Skeletal muscle tissue (tissue), 4 donors: ENCODE results near the gene LMNTD1. TPM values are rescaled to one million over a fixed set of nuclear protein-coding genes. Genes with fewer than 3 reads are reported as not detected.
"Not testable (repeated sequence)": the region's sequence is repeated elsewhere in the genome, so short reads cannot be mapped to it uniquely, and the experiment has no call there.

ENCODE experiments used
- H3K27ac ChIP-seq: one replicate; pipeline ENCODE4 v1.7.0; 2013; ENCODE audit warnings: mild to moderate bottlenecking, low read depth, low read length, inconsistent platforms
- H3K27me3 ChIP-seq, 3 donors: one replicate each; pipeline ENCODE4 v1.7.0; 2013; ENCODE audit warnings: low read length in 3 of 3; ENCODE audit not compliant: control insufficient read depth in 3 of 3, insufficient read depth in 3 of 3
- H3K36me3 ChIP-seq, 3 donors: one replicate each; pipeline ENCODE4 v1.7.0; 2013; ENCODE audit warnings: low read length in 3 of 3; ENCODE audit not compliant: control insufficient read depth in 3 of 3, insufficient read depth in 3 of 3
- H3K4me1 ChIP-seq, 3 donors: one replicate each; pipeline ENCODE4 v1.7.0; 2013; ENCODE audit warnings: low read length in 3 of 3, mild to moderate bottlenecking in 3 of 3; ENCODE audit not compliant: control insufficient read depth in 3 of 3, insufficient read depth in 3 of 3
- H3K4me3 ChIP-seq, 3 donors: one replicate each; pipeline ENCODE4 v1.7.0; 2013; ENCODE audit warnings: low read length in 3 of 3
- H3K9ac ChIP-seq, 3 donors: one replicate each; pipeline ENCODE4 v1.7.0; 2013; ENCODE audit warnings: low read length in 3 of 3, mild to moderate bottlenecking in 3 of 3, moderate library complexity in 2 of 3, low read depth in 1 of 3
- H3K9me3 ChIP-seq, 3 donors: one replicate each; pipeline ENCODE4 v1.7.0; 2013; ENCODE audit warnings: low read length in 3 of 3; ENCODE audit not compliant: control insufficient read depth in 3 of 3
- total RNA-seq: library from RNA; depleted of rRNA; stranded (reverse); fragments of >200 nt; gene quantifications from one replicate; pipeline ENCODE4 v1.2.3, GENCODE V29; 2014
- donor health status: Osteomylitis.

LMNTD1 gene
- 0.52 TPM for total RNA-seq

GRCh38 chr12:25553098-25553497 is at the start of gene LMNTD1:
Gene LMNTD1 (minus strand): TSS chr12:25553283. CDS start chr12:25552959, 324 bp downstream.
- Histone ChIP-seq H3K27ac (no peak within 1 kb of the TSS), H3K9ac (no peak within 1 kb of the TSS), H3K4me1 (no peaks in the 10 kb centered on the region), H3K4me3 (no peak within 1 kb of the TSS), H3K9me3 (no peaks in the 10 kb centered on the region), H3K27me3 (no peaks in the 10 kb centered on the region), H3K36me3 (no peaks in the 10 kb centered on the region)

DNA sequence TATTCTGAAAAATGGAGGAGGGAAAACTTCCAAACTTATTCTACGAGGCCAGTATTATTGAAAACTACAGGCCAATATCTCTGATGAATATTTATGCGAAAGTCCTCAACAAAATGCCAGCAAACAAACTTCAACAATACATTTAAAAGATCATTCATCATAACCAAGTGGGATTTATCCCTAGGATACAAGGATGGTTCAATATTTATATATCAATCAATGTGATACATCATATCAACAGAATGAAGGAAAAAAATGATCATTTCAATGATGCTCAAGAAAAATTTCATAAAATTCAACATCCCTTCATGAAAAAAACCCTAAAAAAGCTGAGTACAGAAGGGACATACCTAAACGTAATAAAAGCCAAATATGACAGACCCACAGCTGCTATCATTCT is 45.9 kb upstream of the LMNTD1 start:
- no peaks in the 10 kb centered on the region for H3K27me3 ChIP-seq
- no peaks in the 10 kb centered on the region for H3K4me1 ChIP-seq
- no peaks in the 10 kb centered on the region for H3K9me3 ChIP-seq
- H3K36me3 ChIP-seq: no peaks in the 10 kb centered on the region
- no peak overlapping the region for H3K27ac ChIP-seq
- H3K9ac ChIP-seq: no peak overlapping the region
- no peak overlapping the region for H3K4me3 ChIP-seq

DNA sequence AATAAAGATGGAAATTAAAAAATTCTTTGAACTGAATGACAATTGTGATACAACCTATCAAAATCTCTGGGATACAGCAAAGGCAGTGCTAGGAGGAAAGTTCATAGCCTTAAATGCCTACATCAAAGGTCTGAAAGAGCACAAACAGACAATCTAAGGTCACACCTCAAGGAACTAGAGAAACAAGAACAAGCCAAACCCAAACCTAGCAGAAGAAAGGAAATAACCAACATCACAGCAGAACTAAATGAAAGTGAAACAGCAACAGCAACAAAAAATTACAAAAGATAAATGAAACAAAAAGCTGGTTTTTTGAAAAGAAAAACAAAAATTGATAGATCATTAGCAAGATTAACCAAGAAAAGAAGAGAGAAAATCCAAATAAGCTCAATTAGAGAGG is 42.4 kb upstream of the LMNTD1 start:
- H3K4me3 ChIP-seq, H3K27me3 ChIP-seq, H3K36me3 ChIP-seq, H3K9me3 ChIP-seq, H3K4me1 ChIP-seq, H3K27ac ChIP-seq, H3K9ac ChIP-seq: not testable (repeated sequence)

- Histone ChIP-seq H3K9ac (no peak overlapping the region), H3K4me1 (no peaks in the 10 kb centered on the region), H3K4me3 (no peak overlapping the region)
Observed at GRCh38 chr12:25594376-25594775, 41.3 kb upstream of the LMNTD1 start.

GRCh38 chr12:25592725-25593495 is 39.8 kb upstream of the LMNTD1 start:
- no peak overlapping the region for H3K9ac ChIP-seq
- H3K36me3 ChIP-seq: no peaks in the 10 kb centered on the region
- H3K9me3 ChIP-seq: no peaks in the 10 kb centered on the region
- H3K27ac ChIP-seq: no peak overlapping the region
- H3K4me1 ChIP-seq: no peaks in the 10 kb centered on the region
- H3K4me3 ChIP-seq: no peak overlapping the region
- peaks cover 0 to 5% (median 0%) of the 10 kb centered on the region in 3 donors for H3K27me3 ChIP-seq

More at GRCh38 chr12:25594376-25594775, 41.3 kb upstream of the LMNTD1 start:
- Histone ChIP-seq H3K27me3 (peaks cover 0 to 5% (median 0%) of the 10 kb centered on the region in 3 donors), H3K27ac (no peak overlapping the region), H3K36me3 (no peaks in the 10 kb centered on the region), H3K9me3 (no peaks in the 10 kb centered on the region)

- Histone ChIP-seq H3K4me3 (no peak overlapping the region), H3K27ac (no peak overlapping the region), H3K27me3 (peaks cover 0 to 5% (median 0%) of the 10 kb centered on the region in 3 donors), H3K9ac (no peak overlapping the region), H3K4me1 (no peaks in the 10 kb centered on the region), H3K9me3 (no peaks in the 10 kb centered on the region), H3K36me3 (no peaks in the 10 kb centered on the region)
Observed at GRCh38 chr12:25591144-25591543, 38.1 kb upstream of the LMNTD1 start.

DNA sequence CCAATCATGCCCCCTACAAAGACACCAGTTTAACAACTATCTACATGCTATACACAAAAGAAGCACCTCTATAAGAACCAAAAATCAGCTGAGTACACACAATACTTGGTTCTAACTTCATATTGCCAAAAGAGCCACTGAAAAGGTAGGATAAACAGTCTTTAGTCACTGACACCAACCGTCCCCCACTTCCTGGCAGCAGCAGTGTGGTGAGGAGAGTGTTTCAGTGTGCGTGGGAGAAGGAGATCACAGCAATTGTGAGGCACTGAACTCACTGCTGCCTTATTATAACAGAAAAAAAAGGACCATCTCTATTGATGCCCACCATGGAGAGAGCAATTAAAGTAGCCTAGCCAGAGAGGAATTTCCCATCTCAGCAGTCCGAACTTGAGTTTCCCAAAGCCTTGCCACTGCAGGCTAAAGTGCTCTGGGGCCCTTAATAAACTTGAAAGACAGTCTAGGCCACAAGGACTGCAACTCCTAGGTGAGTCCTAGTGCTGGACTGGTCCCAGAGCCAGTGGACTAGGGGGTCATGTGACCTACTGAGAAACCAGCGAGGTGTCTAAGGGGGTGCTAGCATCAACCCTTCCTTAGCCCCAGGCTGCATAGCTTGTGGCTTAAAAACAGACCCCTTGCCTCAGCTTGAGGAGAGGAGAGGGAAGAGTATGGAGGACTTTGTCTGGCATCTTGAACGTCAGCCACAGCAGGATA is 37.1 kb upstream of the LMNTD1 start:
- H3K27ac ChIP-seq: no peak overlapping the region
- no peak overlapping the region for H3K9ac ChIP-seq
- H3K4me3 ChIP-seq: no peak overlapping the region
- no peaks in the 10 kb centered on the region for H3K36me3 ChIP-seq
- H3K9me3 ChIP-seq: no peaks in the 10 kb centered on the region
- H3K4me1 ChIP-seq: no peaks in the 10 kb centered on the region
- H3K27me3 ChIP-seq: peaks cover 0 to 5% (median 0%) of the 10 kb centered on the region in 3 donors

DNA sequence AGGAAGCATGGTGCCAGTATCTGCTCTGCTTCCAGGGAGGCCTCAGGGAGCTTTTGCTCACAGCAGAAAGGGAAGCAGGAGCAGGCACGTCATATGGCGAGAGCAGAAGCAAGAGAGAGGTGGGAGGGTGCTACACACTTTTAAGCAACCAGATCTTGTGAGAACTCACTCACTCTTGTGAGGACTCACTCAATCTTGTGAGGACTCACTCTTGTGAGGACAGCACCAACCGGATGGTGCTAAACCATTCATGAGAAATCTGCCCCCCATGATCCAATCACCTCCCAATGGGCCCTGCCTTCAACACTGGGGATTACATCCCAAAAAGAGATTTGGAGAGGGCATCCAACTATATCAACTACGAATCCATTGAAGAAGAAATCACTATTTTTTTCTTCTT is 34.3 kb upstream of the LMNTD1 start:
- H3K4me1 ChIP-seq: no peaks in the 10 kb centered on the region
- no peak overlapping the region for H3K4me3 ChIP-seq
- no peaks in the 10 kb centered on the region for H3K36me3 ChIP-seq
- peaks cover 0 to 5% (median 0%) of the 10 kb centered on the region in 3 donors for H3K27me3 ChIP-seq
- H3K27ac ChIP-seq: no peak overlapping the region
- no peak overlapping the region for H3K9ac ChIP-seq
- no peaks in the 10 kb centered on the region for H3K9me3 ChIP-seq

- Histone ChIP-seq H3K4me3 (no peak overlapping the region), H3K9ac (no peak overlapping the region), H3K27me3 (peaks cover 0 to 5% (median 0%) of the 10 kb centered on the region in 3 donors), H3K27ac (no peak overlapping the region), H3K36me3 (no peaks in the 10 kb centered on the region), H3K4me1 (no peaks in the 10 kb centered on the region), H3K9me3 (no peaks in the 10 kb centered on the region)
Observed at GRCh38 chr12:25585662-25586061, 32.6 kb upstream of the LMNTD1 start.

GRCh38 chr12:25585021-25585523 is 32.0 kb upstream of the LMNTD1 start:
- Histone ChIP-seq H3K36me3 (no peaks in the 10 kb centered on the region), H3K4me1 (no peaks in the 10 kb centered on the region), H3K27me3 (peaks cover 0 to 1% (median 0%) of the 10 kb centered on the region in 3 donors), H3K4me3 (no peak overlapping the region), H3K9me3 (no peaks in the 10 kb centered on the region), H3K9ac (no peak overlapping the region), H3K27ac (no peak overlapping the region)
